Type B pancreatic cell (in vitro differentiated cells): ENCODE measurements around the gene OR10G7. TPM values are rescaled to one million over a fixed set of nuclear protein-coding genes. Genes with fewer than 3 reads are reported as not detected.

ENCODE experiments used
- DNase-seq: peaks from one replicate; pipeline ENCODE4 v3.0.0; 2021; ENCODE audit warnings: mixed read lengths; ENCODE audit not compliant: unreplicated experiment; ENCODE audit errors: extremely low spot score
- H3K27ac Mint-ChIP-seq: 2 replicates; pipeline ENCODE4 v1.8.0; 2021; ENCODE audit warnings: mild to moderate bottlenecking, mixed read lengths
- H3K27me3 Mint-ChIP-seq: 2 replicates; pipeline ENCODE4 v1.8.0; 2021; ENCODE audit warnings: mixed read lengths
- H3K36me3 Mint-ChIP-seq: 2 replicates; pipeline ENCODE4 v1.8.0; 2021; ENCODE audit warnings: mixed read lengths
- H3K4me1 Mint-ChIP-seq: one replicate; pipeline ENCODE4 v1.8.0; 2021; ENCODE audit warnings: mixed read lengths; ENCODE audit not compliant: unreplicated experiment
- H3K4me3 Mint-ChIP-seq: 2 replicates; pipeline ENCODE4 v1.8.0; 2021; ENCODE audit warnings: mild to moderate bottlenecking, mixed read lengths
- H3K9me3 Mint-ChIP-seq: 2 replicates; pipeline ENCODE4 v1.8.0; 2021; ENCODE audit warnings: mixed read lengths
- total RNA-seq: library from RNA; stranded (reverse); gene quantifications from 2 replicates; pipeline ENCODE4 v1.2.1, GENCODE V29; 2021; ENCODE audit warnings: low replicate concordance
- TF ChIP-seq, protein P1 (sequence below): fragments of 200-600 bp; sonication (generic); conservative IDR thresholded peaks from 2 replicates; pipeline ENCODE4 v1.5.0; 2021; ENCODE audit warnings: antibody characterized with exemption, mild to moderate bottlenecking

OR10G7 gene
- total RNA-seq, 1 donor from 2014 or later, result not detected

DNA sequence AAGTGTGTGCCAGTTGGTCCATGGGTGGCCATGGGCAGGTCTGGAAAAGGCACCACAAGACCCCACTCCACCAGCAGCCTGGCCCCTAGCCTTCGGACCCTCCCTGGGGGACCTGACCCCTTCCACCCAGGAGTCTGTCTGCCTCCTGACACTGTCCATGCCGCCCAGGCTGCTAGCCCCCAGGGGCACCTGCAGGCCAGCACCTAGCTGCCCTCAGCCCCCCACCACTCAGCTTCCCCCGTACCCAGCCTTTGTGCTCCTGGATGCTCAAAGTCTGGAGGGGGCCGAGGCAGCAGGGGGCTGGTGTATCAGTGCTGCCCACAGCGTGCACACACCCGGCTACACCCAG is 34.3 kb upstream of the OR10G7 start:
- TF ChIP-seq, protein P1, sequence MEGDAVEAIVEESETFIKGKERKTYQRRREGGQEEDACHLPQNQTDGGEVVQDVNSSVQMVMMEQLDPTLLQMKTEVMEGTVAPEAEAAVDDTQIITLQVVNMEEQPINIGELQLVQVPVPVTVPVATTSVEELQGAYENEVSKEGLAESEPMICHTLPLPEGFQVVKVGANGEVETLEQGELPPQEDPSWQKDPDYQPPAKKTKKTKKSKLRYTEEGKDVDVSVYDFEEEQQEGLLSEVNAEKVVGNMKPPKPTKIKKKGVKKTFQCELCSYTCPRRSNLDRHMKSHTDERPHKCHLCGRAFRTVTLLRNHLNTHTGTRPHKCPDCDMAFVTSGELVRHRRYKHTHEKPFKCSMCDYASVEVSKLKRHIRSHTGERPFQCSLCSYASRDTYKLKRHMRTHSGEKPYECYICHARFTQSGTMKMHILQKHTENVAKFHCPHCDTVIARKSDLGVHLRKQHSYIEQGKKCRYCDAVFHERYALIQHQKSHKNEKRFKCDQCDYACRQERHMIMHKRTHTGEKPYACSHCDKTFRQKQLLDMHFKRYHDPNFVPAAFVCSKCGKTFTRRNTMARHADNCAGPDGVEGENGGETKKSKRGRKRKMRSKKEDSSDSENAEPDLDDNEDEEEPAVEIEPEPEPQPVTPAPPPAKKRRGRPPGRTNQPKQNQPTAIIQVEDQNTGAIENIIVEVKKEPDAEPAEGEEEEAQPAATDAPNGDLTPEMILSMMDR, result no peak
- Mint-ChIP-seq H3K9me3 (no peaks in the 10 kb centered on the region), H3K27ac (no peak overlapping the region), H3K36me3 (no peaks in the 10 kb centered on the region), H3K4me1 (peaks cover 4% of the 10 kb centered on the region), H3K4me3 (no peak overlapping the region), H3K27me3 (peaks cover 9% of the 10 kb centered on the region)
- DNase-seq, result no peak

DNA sequence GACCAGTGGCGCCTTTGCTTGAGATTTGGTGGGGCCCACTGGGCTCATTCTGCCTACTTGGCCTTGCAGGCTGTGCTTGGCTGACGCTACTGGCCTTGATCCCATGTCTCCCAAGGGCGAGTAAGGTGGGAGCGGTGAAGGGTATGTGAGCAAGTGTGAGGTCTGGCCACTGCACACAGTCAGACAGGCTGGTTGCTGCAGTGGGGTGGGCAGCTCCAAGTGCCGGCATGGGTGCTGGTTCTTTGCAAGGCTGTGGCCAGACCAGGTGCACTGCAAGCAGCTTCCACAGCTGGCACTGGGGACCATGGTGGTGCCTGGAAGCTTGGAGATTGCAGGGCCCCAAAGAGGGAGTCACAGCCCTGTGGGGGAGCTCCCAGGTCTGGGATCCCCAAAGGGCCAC is 33.4 kb upstream of the OR10G7 start:
- peaks cover 11% of the 10 kb centered on the region for H3K27me3 Mint-ChIP-seq

DNA sequence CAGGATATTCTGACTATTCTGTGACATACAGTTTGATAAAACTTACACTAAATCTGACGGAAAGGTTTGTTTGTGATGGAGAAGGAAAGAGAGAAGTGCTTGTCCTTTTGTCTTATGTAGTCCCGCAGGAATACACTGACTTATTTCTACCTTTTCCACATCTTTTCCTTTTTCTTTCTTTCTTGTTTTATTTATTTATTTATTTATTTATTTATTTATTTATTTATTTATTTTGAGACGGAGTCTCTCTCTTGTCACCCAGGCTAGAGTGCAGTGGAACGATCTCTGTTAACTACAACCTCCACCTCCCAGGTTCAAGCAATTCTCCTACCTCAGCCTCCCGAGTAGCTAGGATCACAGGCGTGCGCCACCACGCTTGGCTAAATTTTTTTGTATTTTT is 31.0 kb upstream of the OR10G7 start:
- Mint-ChIP-seq H3K9me3 (no peaks in the 10 kb centered on the region), H3K36me3 (no peaks in the 10 kb centered on the region), H3K27me3 (peaks cover 24% of the 10 kb centered on the region), H3K27ac (no peak overlapping the region), H3K4me1 (peaks cover 4% of the 10 kb centered on the region), H3K4me3 (no peak overlapping the region)
- TF ChIP-seq, protein P1, result no peak
- no peak for DNase-seq

More for the DNA sequence above, 33.4 kb upstream of the OR10G7 start:
- Mint-ChIP-seq H3K9me3 (no peaks in the 10 kb centered on the region), H3K36me3 (no peaks in the 10 kb centered on the region), H3K27ac (no peak overlapping the region), H3K4me1 (peaks cover 4% of the 10 kb centered on the region), H3K4me3 (no peak overlapping the region)
- TF ChIP-seq, protein P1, result no peak
- no peak for DNase-seq

DNA sequence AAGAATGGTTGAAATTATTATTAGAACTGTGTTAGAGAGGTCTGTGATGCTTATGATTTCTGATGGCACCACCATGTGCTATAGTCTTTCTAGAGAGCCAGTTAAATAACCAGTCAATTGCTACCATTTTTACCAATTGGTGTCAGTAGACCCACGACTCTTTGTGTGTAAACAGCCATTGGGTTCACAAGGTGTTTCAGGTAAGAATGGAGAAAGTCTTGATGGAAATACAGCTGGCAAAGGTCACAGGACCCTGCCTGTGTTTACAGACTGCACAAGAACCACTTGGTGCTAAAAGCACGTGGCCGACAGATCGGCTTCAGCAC is 30.5 kb upstream of the OR10G7 start:
- no peak overlapping the region for H3K4me3 Mint-ChIP-seq
- TF ChIP-seq, protein P1, result peak; percentile 17
- no peak for DNase-seq
- H3K27me3 Mint-ChIP-seq, result peaks cover 27% of the 10 kb centered on the region
- no peak overlapping the region for H3K27ac Mint-ChIP-seq
- H3K4me1 Mint-ChIP-seq, result peaks cover 4% of the 10 kb centered on the region
- no peaks in the 10 kb centered on the region for H3K36me3 Mint-ChIP-seq
- H3K9me3 Mint-ChIP-seq, result no peaks in the 10 kb centered on the region

DNA sequence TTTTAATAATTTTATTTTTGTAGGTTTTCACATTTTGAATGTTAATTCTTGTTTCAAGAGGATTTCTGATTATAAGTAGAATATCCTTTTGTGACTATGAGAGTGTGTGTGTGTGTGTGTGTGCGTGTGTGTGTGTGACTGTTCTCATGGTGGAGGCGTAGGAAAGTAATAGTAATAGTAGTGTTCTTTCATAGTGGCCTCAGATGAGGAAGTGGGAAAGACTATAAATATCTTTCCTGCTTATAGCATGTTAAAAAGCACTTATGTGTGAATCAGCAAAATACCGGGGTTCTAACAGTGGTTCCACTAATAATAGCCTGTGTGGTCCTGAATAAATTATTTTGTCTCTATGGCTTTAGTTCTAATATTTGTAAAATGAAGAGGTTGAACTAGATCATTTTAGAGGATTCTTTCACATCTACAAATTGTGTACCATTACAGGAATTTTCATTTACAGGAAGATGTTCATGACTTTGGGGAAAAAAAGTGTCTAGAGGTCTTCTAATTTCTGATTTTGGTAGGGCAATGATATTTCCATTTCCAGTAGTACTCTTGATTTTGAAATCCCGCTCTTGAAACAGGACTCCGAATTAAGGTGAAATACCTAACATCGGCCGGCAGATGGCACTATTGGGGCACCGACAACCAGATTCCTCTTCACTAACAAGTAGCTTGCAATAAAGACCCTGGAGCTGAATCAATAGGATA is 29.9 kb upstream of the OR10G7 start:
- Mint-ChIP-seq H3K9me3 (no peaks in the 10 kb centered on the region), H3K27me3 (peaks cover 32% of the 10 kb centered on the region), H3K4me3 (no peak overlapping the region), H3K4me1 (peaks cover 4% of the 10 kb centered on the region), H3K27ac (no peak overlapping the region), H3K36me3 (no peaks in the 10 kb centered on the region)
- DNase-seq, result no peak
- TF ChIP-seq, protein P1, result peak; percentile 91
